Measurements from ENCODE around the gene VGLL3.

The VGLL3 gene

DNA sequence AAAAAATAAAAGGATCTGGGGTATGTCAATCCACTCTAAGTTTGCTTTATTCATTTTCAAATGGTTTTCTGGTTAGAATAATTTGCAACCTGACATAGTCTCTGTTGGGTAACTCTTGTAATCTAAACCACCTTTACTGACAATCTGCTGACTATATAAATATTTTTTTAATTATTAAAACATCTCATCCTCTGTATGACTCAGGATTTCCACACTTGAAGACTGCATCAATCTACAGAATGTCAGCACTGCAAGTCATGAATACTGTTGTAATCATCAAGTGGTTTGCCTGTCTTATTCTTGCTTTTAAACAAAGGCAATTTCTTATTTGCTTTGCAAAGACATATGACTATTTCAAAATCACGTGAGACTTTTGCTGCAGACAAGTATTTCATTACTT lies 42.1 kb downstream of the VGLL3 start:
- DNase-seq = no peak

DNA sequence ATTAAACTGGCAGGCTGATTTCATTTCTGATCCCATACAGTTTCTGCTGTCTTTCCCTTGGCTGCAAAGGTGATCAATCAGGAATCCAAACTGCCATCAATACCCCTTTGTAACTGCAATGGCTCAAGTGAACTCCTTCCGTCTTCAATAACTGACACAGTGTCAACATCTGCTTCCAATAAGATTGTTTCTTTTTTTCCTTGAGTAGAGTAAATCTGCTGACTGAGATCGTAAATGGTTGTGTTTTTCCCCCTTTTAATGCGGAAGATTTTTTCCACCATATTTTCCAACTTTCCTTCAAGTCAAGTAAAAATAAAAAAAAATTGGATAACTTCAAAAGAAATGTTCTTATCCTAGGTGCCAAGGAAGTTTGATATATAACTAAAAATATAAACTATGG lies 48.7 kb downstream of the VGLL3 start:
- DNase-seq = no peak

DNA sequence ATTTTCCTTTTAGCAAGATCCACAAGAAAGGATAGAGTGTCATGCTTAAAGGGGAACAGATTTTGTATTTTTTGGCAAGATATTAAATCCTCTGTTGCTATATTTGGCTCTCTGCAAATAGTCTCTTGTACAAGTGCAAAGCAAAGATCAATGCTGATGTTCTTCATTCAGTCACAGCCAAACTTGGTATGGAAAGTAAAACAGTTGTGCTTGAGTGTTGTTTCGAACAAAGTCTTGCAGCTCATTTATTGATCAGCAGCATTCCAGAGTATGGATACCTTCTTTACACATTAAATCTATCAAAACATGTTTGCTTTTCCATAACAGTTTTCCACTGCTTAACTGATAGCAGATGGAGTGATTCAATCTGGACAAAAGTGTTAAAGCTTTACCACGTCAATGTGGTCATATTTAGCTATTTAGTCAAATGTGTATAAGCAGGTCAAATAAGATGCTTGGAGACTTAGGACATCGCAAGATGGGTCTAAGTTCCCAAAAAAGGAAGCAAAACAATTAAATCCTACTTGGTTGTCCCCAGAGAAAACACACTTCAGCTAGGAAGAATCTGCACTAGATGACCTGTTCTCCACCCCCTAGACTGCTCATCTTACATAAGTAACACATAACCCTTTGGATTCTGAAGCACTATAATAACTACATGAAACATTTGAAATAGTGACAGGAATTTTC lies 52.4 kb downstream of the VGLL3 start:
- DNase-seq = no peak

DNA sequence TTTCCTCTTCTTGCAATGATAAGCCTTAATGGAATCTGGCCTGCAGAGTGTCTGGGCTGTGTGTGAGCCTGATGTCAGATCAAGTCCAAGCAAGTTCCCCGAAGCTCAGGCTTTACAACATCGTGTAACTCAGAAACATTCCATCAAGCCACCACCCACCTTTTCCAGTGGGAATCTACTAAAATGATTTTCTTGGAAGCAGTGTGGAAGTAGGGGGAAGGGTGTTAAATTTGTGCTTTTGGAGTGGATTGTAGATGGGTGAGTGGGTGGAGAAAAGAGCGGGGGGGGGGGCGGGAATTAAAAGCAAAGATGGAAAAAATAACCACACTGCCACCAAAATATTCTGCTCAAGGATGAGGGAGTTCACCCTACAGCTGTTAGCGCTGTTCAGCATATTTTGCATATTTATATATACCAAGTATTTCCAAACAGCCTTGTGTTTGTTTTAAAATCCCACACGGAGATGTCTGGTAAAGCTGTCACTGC lies 53.6 kb downstream of the VGLL3 start:
- DNase-seq = no peak

DNA sequence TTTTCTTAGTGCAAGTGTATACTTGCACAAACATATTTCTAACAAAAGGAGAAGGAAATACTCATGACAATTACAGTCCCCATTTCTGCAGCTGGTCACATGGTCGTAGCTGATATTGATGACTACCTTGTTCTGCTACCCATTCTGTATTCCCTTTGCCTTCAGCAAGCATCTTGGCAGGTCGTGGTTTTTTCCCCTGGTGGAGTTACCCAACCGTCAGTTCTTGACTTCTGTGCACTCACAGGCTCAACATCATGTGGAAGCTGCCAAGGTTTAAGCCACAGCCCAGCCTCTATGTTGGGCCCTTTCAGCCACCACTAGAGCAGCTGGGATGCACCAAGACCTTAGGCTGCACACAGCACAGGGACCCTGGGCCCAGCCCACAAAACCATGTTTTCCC lies 56.1 kb downstream of the VGLL3 start:
- DNase-seq = no peak

DNA sequence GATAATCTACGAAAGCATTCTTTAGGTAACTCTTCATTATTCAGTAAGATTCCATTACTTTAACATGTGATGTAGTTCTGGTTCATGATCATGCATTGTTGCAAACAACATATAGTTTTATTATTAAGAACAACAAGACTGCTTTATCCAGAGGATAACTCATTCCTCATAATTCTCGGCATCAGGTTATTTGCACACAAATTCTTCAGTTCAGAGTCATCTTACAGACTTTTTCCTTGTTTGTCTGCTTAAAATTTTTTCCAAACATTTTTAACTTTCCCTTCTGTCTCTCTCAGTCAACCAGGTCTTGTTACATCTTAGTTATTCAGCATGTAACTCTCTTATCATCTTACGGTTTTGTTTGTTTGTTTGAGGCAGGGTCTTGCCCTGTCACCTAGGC lies 60.1 kb downstream of the VGLL3 start:
- no peak for DNase-seq

DNA sequence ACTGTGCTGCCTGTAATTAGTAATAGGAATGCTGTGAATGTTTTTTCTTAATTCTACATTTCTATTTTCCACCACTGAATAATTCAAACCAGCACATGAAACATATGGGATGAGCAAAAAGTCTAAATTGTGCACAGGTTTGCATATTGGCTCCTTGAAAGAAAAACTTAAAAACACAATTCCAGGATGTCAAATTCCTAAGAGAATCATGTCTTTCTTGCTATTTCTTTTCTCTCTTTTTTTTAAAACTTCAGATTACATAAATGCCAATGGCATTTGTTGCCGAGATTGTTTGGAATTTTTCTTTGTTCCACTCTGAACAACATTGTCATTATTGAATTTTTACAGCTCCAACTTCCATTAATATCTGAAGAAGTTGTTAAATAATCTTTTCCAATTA lies 60.8 kb downstream of the VGLL3 start:
- no peak for DNase-seq

DNA sequence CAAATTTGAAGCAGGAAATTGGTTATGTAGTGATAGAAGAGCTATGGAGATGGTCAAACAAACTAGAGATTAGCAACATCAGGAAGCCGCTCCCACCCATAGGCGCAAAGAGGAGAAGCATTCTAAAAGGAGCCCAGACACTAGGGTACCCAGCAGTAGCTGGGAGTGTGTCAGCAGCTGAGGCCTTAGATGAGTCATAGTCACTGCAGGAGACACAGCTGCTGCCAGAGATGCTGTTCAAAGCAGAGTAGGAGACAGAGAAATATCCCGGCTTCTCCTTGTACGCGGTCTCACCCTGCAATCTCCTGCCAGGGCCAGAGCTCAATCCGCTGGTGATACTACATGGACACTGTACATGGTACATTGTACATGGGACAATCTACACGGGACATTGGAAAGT lies 61.9 kb downstream of the VGLL3 start:
- no peak for DNase-seq

DNA sequence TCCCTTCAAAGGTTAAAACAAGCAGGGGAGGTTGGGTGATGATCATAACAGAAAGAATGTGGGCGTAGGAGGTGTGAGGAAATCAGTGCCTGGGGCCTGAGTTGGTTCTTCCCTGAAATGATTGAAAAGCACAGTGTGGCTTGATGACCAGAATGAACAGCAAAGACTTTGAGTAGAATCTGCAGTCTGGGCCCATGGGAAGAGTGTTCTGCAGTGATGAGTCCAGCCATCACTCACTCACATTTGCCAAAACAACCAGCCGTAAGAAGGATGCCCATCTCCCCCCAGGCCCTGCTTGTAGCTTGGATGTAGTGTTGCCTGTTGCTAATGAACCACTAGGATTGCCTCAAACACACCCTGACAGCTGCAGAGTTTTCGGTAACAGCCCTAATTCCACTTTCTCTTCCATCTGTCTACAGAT lies 67.9 kb downstream of the VGLL3 start:
- DNase-seq = no peak

DNA sequence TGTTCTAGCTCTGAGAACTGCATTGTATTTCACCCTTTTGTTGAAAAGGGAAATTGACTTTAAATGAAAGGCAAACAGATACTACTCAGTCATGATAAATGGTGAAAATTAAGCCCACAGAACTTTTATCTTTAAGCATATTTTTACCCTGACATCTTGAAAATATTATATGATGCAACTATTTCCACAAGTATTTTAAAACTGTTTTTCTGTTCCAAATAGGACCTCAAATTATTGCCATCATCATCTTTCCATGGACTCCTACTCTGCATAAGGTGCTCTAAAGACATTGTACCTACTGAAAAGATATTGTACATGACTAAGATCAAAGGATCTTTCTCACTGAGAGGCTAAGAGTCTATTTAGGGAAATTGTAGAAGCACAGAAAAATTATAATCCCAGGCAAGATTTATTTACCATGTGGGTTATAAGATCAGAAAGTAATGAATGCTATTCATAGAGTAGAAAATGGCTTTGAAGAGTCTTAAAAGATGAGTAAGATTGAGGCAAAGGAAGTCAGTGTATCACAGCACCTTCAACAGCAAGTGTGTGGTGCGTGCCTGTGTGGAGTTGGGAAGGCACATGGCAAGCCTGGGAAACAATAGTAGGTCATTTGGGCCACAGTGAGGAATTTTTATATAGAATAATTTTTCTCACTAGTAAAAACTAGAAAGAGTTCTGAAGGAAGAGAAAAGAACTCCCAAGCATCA lies 68.8 kb downstream of the VGLL3 start:
- no peak for DNase-seq

DNA sequence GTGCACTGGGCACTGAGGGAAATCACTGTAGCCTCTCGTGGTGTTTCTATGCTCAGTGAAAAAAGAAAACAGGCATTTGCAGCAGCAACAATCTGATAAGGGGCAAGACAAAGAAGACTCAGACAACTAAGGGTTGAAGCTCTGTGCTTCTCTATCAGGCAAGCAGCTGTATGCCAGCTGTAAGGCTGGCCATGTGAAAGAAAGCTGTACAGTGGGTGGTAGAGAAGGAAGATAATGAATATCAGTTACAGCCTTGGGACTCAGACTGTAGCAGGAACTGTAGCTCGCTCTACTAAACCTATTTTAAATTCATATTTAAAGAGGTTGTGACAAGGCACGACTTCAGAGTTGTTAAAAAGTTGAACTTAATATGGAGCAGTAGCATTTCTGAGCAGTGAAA lies 76.3 kb downstream of the VGLL3 start:
- DNase-seq = no peak

DNA sequence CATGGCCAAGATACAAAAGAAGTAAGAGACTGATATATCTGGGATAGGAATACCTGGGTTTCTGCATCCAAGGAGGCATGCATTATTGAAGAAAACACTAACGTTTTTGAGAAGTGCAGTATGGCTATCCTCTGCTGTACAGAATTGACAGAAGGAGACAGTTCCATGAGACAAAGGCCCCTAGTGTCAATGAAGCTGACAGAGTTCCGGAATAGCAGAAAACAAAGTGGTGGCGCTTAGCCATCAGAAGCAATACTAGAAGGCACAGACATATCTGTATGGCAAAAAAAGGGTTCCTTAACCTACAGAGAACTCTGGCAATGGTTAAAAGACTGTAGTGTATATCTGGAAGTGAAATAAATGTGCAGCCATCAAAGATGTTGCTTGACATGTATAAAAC lies 77.8 kb downstream of the VGLL3 start:
- DNase-seq = no peak

DNA sequence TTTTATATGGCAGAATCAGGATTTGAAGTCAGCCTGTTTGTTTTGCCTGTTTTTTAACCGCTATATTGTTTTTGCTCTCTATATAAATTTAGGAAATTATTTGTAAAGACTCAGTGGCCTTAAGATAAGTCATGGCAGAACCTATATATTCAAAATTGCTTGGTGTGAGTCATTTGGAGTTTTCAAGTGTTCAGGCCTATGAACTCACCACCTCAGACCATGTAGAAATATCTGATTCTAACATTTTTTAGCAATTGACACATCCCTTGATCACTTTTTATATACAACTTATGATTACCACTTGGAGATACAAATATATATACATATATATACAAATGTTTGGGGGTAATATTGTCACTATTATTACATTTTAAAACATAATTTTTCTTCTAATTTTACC lies 95.7 kb downstream of the VGLL3 start:
- DNase-seq = no peak

DNA sequence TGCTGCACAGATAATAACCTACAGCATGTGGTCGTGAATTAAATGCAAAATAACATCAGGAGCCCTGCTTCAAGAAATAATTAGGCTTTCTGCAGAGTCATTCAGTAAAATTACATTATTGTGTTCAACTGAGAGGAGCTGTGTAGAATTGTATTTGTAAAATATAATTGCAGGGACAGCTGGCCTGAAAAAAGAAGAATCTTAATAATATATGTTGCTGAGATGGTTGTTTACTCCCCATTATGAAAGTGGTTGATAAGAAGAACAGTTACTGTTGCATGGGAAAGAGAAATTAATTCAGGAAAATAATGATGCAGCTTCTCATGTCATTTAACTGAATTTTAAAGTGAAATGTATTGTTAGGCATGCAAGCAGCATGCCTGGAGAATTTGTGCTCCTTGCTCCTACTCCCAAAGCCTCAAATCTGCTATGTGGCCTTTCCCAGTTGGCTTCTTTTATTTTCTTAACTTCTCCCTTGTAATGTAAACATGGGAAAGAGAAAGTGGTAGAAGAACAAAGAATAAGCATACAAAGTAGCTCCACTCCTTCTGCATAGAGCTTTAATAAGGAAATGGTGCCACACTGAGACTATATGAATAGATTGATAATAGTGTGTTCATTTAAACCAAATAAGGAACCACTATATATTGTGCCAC lies 100.1 kb downstream of the VGLL3 start:
- DNase-seq = no peak

Measured in NCI-H1048 (cell line).